GM19099 (cell line): ENCODE data around the gene ZSCAN16.

Source experiments
- POLR2A ChIP-seq: IDR thresholded peaks from 3 replicates; pipeline ENCODE4 v1.6.1; 2011; ENCODE audit warnings: low read depth; ENCODE audit not compliant: insufficient read length; ENCODE audit errors: extremely low read depth

ZSCAN16 gene

DNA sequence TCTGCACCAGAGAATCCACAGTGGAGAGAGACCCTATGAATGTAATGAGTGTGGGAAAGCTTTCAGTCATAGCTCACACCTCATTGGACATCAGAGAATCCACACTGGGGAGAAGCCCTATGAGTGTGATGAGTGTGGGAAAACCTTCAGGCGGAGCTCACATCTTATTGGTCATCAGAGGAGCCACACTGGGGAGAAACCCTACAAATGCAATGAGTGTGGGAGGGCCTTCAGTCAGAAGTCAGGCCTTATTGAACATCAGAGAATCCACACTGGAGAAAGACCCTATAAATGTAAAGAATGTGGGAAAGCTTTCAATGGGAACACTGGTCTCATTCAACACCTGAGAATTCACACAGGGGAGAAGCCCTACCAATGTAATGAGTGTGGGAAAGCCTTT, 29.1 kb downstream of the ZSCAN16 start:
- no peak for TF ChIP-seq POLR2A

DNA sequence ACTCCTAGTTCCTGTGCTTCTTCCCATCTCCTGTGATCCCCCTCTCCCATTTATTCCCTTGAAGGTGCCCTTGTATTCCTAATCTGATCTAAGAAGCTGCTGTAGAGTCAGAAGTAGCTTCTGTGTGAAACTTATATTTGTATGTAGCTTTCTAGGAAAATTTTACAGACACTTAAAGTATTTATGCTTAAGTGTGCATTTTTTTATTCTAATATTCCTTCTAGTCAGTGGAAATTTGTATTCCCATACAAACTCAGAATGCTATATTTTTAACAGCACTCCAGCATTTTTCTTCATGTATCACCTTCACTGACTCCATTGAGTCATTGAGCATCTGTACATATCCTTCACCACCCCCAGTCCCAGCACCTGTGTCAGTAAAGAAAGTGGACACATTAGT, 29.9 kb downstream of the ZSCAN16 start:
- no peak for TF ChIP-seq POLR2A

DNA sequence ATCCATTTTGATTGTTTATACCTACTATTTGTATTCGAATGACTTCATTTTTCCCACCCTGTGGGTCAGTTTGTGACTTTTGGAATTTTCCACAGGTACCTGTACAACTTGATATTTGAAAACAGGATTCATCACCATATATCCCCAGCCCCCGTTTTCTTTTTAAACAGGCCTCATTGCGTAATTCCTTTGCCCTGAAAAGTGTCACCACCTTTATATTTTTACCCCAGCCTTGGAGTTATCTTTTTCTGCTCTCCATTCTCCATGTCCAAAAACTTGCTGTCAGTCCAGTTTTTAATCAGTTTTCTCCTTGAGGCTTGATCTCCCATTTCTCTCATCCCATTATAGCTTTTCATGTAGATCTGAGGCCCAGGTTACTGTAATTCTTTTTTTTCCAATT, 33.9 kb downstream of the ZSCAN16 start:
- TF ChIP-seq POLR2A: no peak

DNA sequence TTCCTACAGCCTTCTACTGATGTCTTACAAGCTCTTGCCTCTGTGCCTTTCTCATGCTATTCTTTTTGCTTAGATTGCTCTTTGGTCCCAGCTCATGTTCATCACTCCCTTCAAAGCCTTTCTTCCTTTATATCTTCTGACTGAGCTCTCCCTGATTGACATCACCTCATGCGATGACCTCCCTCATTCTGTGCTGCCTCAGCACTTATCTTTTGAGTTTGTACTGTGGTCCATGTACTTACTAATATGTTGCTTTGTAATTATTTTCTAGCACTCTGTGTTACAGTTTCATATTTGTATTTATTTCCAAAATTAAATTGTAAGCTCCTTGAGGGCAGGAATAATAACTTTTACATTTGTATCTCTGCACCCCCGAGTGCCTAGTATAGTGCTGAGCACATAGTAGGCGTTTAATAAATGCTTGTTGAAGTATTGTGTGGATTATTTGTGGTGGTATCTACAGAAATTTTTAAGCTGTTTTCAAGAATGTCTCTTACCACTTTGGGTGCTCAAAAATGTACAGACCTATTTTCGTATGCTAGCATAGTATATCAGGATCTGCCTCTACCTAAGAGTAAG, 34.7 kb downstream of the ZSCAN16 start:
- TF ChIP-seq POLR2A: no peak

DNA sequence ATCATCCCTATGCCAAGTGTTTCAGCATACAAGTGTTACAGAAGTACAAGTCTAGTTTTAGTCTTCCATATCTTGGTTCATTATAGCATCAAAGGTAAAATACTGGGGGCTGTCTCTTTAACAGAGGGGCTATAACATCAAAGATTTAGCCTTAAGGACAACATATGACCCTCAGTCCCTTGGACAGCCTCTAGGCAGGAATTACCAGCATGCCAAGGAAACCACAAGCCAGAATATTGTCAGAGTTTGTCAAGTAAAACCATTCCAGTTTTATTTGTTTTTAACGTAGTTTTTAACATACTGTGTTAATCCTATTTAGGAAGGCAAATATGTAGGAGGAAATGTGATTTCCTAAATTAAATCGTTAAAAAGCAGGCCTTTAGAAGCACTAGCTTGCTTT, 35.8 kb downstream of the ZSCAN16 start:
- no peak for TF ChIP-seq POLR2A

DNA sequence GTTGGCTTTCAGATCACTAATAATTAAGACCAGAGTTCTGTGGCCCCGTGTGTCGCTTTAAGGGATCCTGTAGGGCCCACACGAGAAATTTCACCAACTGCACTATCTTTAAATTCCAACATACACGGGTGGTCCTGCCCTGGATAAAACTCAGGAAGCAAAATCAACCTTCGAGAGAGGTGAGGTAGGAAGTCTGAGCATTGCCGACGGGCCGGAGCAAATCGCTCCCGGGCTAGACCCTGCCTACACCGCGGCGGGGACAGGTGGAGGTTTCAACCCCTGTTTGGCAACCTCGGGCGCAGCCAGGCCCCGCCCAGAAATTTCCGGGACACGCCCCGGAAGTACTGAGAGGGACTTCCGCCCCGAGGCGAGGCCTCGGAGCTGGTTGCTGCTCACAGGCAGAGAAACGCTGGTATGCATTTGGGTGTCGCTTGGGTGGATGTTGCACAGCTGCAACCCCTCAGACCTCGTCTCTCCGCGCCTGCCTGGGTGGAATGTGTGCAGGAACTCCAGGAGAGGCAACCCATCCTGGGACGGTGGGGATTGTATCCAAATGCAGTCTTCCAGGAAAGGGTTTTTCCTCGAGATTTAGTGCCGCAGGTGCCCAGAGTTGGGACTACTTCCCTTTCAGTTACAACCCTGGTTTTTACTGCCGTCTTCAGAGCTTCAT, 37.1 kb downstream of the ZSCAN16 start:
- peak; percentile 97 for TF ChIP-seq POLR2A

DNA sequence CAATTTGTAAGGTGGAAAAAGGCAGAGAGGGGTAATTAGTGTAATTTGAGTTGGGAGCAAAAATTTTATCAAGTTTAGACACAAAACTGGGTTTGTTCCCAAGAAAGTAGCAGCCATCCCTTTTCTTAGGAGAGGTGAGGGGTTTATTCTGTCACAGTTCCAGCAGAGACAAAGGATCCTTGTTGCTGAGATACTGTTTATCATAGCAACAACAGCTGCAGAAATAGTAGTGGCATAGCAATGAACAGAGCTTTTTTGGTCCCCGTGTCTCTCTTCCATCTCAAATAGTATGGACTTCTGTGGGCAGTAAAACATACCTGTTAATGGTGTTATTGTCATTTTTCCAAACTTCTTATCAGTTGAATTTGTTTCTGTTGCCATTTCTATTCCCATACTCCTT, 41.2 kb downstream of the ZSCAN16 start:
- TF ChIP-seq POLR2A: no peak

DNA sequence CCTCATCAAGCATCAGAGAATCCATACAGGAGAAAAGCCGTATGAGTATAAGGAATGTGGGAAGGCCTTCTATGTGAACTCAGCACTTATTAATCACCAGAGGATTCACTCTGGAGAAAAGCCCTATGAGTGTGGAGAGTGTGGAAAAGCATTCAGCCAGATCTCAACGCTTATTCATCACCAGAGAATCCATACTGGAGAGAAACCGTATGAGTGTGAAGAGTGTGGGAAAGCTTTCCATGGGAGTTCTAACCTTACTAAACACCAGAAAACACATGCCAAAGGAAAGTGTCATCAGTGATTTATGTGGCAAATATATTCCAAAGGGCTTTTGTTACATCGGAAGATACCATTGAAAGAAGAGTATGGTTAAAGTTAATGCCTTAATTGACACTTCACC, 42.7 kb downstream of the ZSCAN16 start:
- no peak for TF ChIP-seq POLR2A

DNA sequence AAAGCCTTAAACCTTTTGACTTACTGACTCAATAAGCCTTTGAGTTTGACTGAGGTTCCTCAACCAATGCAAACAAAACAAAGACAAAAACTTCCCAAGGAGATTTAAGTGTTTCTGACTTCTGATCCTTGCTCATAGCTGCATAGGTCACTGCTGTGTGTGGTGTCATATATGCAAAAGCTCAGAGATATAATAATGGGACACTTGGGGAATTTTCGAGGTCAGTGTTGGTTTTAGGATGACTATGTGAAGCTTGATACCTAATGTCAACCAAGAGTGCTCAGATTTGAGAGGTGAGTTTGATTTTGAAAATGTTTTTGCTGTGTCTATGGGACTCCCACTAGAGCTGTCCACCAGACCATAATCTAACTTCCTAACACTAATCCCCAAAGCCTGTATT, 43.5 kb downstream of the ZSCAN16 start:
- TF ChIP-seq POLR2A: no peak

DNA sequence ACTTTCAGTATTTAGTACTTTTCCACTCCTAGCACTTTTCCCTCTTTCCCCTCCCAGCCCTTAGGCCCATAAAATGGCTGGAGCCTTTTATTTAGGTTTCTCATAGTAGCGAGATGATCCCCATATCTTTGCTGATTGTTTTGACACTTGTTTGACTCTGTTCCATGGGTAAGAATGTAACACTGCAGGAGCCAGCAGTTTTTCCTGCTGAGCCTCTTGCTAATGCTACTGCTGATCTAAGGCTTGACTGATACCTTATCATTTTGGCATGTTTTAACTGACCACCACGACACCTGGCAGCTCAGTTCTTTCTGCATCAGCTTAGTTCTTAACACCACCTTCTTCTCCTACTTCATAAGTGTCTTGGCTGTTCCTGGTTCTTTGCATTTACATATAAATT, 46.9 kb downstream of the ZSCAN16 start:
- no peak for TF ChIP-seq POLR2A

DNA sequence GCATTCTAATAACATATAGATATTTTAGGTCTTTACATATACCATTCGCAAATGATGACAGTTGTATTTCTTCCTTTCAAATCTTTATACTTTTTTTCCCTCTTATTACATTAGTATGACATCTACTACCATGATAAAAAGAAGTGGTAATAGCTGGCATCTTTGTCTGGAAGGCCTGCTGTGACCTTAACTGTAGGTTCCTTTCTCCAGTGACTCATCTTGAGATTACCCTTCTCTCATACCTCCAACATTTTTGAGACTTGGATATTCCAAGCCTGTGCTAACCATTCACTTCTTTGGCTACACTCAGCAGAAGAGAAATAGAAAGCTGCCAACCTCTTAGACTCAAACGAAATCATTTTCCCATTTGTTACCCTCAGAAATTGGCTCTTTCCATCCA, 47.6 kb downstream of the ZSCAN16 start:
- no peak for TF ChIP-seq POLR2A

DNA sequence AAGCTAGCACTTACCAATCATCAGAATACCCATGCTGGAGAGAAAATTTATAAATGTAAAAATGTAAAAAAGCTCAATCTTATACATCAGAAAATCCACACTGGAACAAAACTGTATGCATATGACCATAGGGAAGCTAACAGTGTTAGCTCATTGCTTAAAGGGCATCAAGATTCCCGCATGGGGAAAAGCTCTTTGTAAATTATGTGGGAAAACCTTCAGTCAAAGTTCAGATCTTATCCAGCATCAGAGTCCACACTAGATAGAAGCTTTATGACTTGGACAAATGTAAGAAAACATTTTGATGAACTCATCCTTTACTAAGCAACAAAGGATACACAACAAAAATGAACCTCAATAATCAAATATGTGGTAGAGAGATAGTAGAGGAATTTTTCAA, 52.0 kb downstream of the ZSCAN16 start:
- no peak for TF ChIP-seq POLR2A
